Hepatocyte (in vitro differentiated cells): ENCODE results near the gene WDR87.
"Not testable (repeated sequence)": the region's sequence is repeated elsewhere in the genome, so short reads cannot be mapped to it uniquely, and the experiment has no call there.

Source experiments
- EZH2 ChIP-seq: fragments of 200-600 bp; sonication (generic); IDR thresholded peaks from 2 replicates; pipeline ENCODE4 v1.6.1; 2016; ENCODE audit warnings: antibody characterized with exemption, mild to moderate bottlenecking, borderline replicate concordance
- EZH2phosphoT487 ChIP-seq: fragments of 200-600 bp; sonication (generic); IDR thresholded peaks from one replicate; pipeline ENCODE4 v1.6.1; 2018; ENCODE audit warnings: antibody characterized with exemption, mild to moderate bottlenecking, low read depth, moderate library complexity; ENCODE audit not compliant: unreplicated experiment, severe bottlenecking
- TF ChIP-seq, protein P1 (sequence below): fragments of 200-600 bp; sonication (generic); IDR thresholded peaks from 2 replicates; pipeline ENCODE4 v1.5.1; 2016; ENCODE audit warnings: antibody characterized with exemption, mild to moderate bottlenecking; ENCODE audit not compliant: poor library complexity

DNA sequence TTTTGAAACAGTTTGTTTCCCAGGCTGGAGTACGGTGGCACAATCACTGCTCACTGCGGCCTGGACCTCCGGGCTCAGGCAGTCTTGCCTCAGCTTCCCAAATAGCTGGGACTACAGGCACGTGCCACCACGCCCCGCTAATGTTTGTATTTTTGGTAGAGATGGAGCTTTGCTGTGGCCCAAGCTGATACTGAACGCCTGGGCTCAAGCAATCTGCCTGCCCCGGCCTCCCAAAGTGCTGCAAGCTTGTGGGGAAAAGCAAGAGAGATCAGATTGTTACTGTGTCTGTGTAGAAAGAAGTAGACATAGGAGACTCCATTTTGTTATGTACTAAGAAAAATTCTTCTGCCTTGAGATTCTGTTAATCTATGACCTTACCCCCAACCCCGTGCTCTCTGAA, 40.5 kb downstream of the WDR87 start:
- TF ChIP-seq, protein P1, sequence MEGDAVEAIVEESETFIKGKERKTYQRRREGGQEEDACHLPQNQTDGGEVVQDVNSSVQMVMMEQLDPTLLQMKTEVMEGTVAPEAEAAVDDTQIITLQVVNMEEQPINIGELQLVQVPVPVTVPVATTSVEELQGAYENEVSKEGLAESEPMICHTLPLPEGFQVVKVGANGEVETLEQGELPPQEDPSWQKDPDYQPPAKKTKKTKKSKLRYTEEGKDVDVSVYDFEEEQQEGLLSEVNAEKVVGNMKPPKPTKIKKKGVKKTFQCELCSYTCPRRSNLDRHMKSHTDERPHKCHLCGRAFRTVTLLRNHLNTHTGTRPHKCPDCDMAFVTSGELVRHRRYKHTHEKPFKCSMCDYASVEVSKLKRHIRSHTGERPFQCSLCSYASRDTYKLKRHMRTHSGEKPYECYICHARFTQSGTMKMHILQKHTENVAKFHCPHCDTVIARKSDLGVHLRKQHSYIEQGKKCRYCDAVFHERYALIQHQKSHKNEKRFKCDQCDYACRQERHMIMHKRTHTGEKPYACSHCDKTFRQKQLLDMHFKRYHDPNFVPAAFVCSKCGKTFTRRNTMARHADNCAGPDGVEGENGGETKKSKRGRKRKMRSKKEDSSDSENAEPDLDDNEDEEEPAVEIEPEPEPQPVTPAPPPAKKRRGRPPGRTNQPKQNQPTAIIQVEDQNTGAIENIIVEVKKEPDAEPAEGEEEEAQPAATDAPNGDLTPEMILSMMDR = not testable (repeated sequence)
- TF ChIP-seq EZH2phosphoT487, EZH2: not testable (repeated sequence)
